Aortic smooth muscle cell (primary cell): Measurements from ENCODE around the gene SEMA6D. TPM values are rescaled to one million over a fixed set of nuclear protein-coding genes. Genes with fewer than 3 reads are reported as not detected.

Source experiments
- total RNA-seq: library from RNA; depleted of rRNA; stranded (reverse); fragments of >200 nt; gene quantifications from 2 replicates; pipeline ENCODE4 v1.2.3, GENCODE V29; 2014

Gene SEMA6D
- 7.1 and 8.1 TPM in 2 replicates for total RNA-seq

GRCh38 chr15:47717036-47717612 is at the start of gene SEMA6D:
TSS of gene SEMA6D (plus strand) at chr15:47717505. CDS start at chr15:47759799, 42,294 bp downstream.

